WTC11 (cell line): ENCODE results near the gene WFDC9. TPM values are rescaled to one million over a fixed set of nuclear protein-coding genes. Genes with fewer than 3 reads are reported as not detected.

Source experiments
- ATAC-seq: fragments of 200-7000 bp; cut with Tn5 transposase; 2 replicates; pipeline ENCODE4 v1.10.0; 2021; ENCODE audit warnings: mild to moderate bottlenecking, moderate library complexity
- CTCF ChIA-PET: fragments of 300-600 bp; sonication (Branson Sonifier 250); formaldehyde crosslinking; loops from one replicate; lab custom pipeline; 2021; ENCODE audit warnings: antibody characterized with exemption; lab: Charles Lee
- POLR2A ChIA-PET: fragments of 350-600 bp; sonication (Branson Sonifier 250); formaldehyde crosslinking; loops from one replicate; lab custom pipeline; 2021; ENCODE audit warnings: antibody characterized with exemption; lab: Charles Lee
- DNase-seq: peaks from one replicate; pipeline ENCODE4 v3.0.0; 2021; ENCODE audit warnings: low spot score
- H3K27ac Mint-ChIP-seq: 2 replicates; pipeline ENCODE4 v1.8.0; 2021; ENCODE audit warnings: mixed read lengths
- H3K27me3 Mint-ChIP-seq: 2 replicates; pipeline ENCODE4 v1.8.0; 2021; ENCODE audit warnings: low read depth, mild to moderate bottlenecking, moderate library complexity, mixed read lengths
- H3K36me3 Mint-ChIP-seq: 2 replicates; pipeline ENCODE4 v1.8.0; 2021; ENCODE audit warnings: mixed read lengths
- H3K4me1 Mint-ChIP-seq: 2 replicates; pipeline ENCODE4 v1.8.0; 2022; ENCODE audit warnings: mixed read lengths
- H3K4me3 Mint-ChIP-seq: 2 replicates; pipeline ENCODE4 v1.8.0; 2021; ENCODE audit warnings: mild to moderate bottlenecking, moderate library complexity, mixed read lengths
- H3K9me3 Mint-ChIP-seq: 2 replicates; pipeline ENCODE4 v1.8.0; 2021; ENCODE audit warnings: mixed read lengths
- EMX1 ChIP-seq: fragments of 250-450 bp; sonication (Bioruptor Pico); IDR thresholded peaks from 2 replicates; pipeline ENCODE4 v1.8.0; 2021; ENCODE audit warnings: mild to moderate bottlenecking
- ETV6 ChIP-seq: sonication (generic); formaldehyde crosslinking; IDR thresholded peaks from 2 replicates; pipeline ENCODE4 v1.8.1; 2022; ENCODE audit warnings: mild to moderate bottlenecking, missing genetic modification reagents
- GRHL2 ChIP-seq: fragments of 250-450 bp; sonication (Bioruptor Pico); IDR thresholded peaks from 2 replicates; pipeline ENCODE4 v1.8.0; 2022; ENCODE audit warnings: mild to moderate bottlenecking, moderate library complexity; ENCODE audit not compliant: insufficient replicate concordance, severe bottlenecking
- NFYB ChIP-seq: sonication (generic); formaldehyde crosslinking; conservative IDR thresholded peaks from 2 replicates; pipeline ENCODE4 v1.8.0; 2022; ENCODE audit warnings: low read depth, missing genetic modification reagents
- PRRX2 ChIP-seq: fragments of 250-450 bp; sonication (Bioruptor Pico); IDR thresholded peaks from 2 replicates; pipeline ENCODE4 v1.8.0; 2021; ENCODE audit warnings: mild to moderate bottlenecking
- RELA ChIP-seq: sonication (generic); formaldehyde crosslinking; IDR thresholded peaks from 2 replicates; pipeline ENCODE4 v1.8.1; 2022; ENCODE audit warnings: missing genetic modification reagents, mild to moderate bottlenecking, borderline replicate concordance
- RORB ChIP-seq: fragments of 250-450 bp; sonication (Bioruptor Pico); IDR thresholded peaks from 2 replicates; pipeline ENCODE4 v1.9.0; 2021; ENCODE audit warnings: mild to moderate bottlenecking
- SMAD3 ChIP-seq: sonication (generic); formaldehyde crosslinking; IDR thresholded peaks from 2 replicates; pipeline ENCODE4 v1.8.0; 2022; ENCODE audit warnings: missing genetic modification reagents, mild to moderate bottlenecking, borderline replicate concordance
- SOX15 ChIP-seq: fragments of 250-450 bp; sonication (Bioruptor Pico); IDR thresholded peaks from 2 replicates; pipeline ENCODE4 v1.9.0; 2021; ENCODE audit warnings: mild to moderate bottlenecking
- TP53 ChIP-seq: sonication (generic); formaldehyde crosslinking; IDR thresholded peaks from 2 replicates; pipeline ENCODE4 v1.8.1; 2023; ENCODE audit warnings: mild to moderate bottlenecking, missing genetic modification reagents
- ZNF232 ChIP-seq: sonication (generic); formaldehyde crosslinking; IDR thresholded peaks from 2 replicates; pipeline ENCODE4 v1.8.0; 2022; ENCODE audit warnings: mild to moderate bottlenecking, missing genetic modification reagents
- ZNF396 ChIP-seq: fragments of 250-450 bp; sonication (Bioruptor Pico); IDR thresholded peaks from 2 replicates; pipeline ENCODE4 v1.8.0; 2021; ENCODE audit warnings: mild to moderate bottlenecking, moderate library complexity, borderline replicate concordance
- total RNA-seq: library from RNA; stranded (reverse); gene quantifications from 3 replicates; pipeline ENCODE4 v1.2.3, GENCODE V29; 2021
- TF ChIP-seq, protein P1 (sequence below): fragments of 250-450 bp; sonication (Bioruptor Pico); conservative IDR thresholded peaks from 2 replicates; pipeline ENCODE4 v1.9.0; 2021; ENCODE audit warnings: mild to moderate bottlenecking
- TF ChIP-seq, protein P2 (sequence below): sonication (generic); formaldehyde crosslinking; IDR thresholded peaks from 2 replicates; pipeline ENCODE4 v1.8.0; 2022; ENCODE audit warnings: mild to moderate bottlenecking, missing genetic modification reagents
- TF ChIP-seq, protein P3 (sequence below): sonication (generic); formaldehyde crosslinking; conservative IDR thresholded peaks from 2 replicates; pipeline ENCODE4 v1.8.1; 2023; ENCODE audit warnings: mild to moderate bottlenecking, low read depth, missing genetic modification reagents, moderate library complexity
- TF ChIP-seq, protein P4 (sequence below): sonication (generic); formaldehyde crosslinking; IDR thresholded peaks from 2 replicates; pipeline ENCODE4 v1.8.1; 2022; ENCODE audit warnings: low read depth, missing genetic modification reagents, borderline replicate concordance
- TF ChIP-seq, protein P5 (sequence below): sonication (generic); formaldehyde crosslinking; IDR thresholded peaks from 2 replicates; pipeline ENCODE4 v1.8.0; 2022; ENCODE audit warnings: mild to moderate bottlenecking, missing genetic modification reagents
- TF ChIP-seq, protein P6 (sequence below): fragments of 250-450 bp; sonication (Bioruptor Pico); IDR thresholded peaks from 2 replicates; pipeline ENCODE4 v1.9.0; 2021; ENCODE audit warnings: mild to moderate bottlenecking, borderline replicate concordance
- TF ChIP-seq, protein P7 (sequence below): sonication (generic); formaldehyde crosslinking; IDR thresholded peaks from 2 replicates; pipeline ENCODE4 v1.8.1; 2023; ENCODE audit warnings: mild to moderate bottlenecking, missing genetic modification reagents, moderate library complexity

Gene WFDC9
- total RNA-seq, 1 experiment from 2014 or later: not detected

DNA sequence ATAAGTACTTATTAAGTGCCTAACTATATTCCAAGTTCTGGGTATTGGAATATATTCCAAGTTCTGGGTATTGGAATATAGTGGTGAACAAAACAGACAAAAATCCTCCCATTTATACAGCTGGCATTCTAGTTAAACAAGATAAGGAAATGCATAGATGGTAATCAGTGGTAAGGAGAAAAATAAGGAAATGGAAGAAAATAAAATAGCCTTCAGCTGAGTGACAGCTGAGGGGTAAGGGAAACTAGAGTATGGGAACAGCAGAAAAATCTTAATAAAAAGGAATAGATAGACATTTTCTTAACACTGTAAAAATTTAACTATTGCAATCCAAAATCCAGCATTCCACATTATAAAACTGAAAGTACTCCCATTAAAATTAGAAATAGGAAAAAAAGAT lies 18.8 kb downstream of the WFDC9 start:
- peaks cover 4% of the 10 kb centered on the region for H3K36me3 Mint-ChIP-seq
- no peak for DNase-seq
- no peak overlapping the region for H3K27ac Mint-ChIP-seq
- ATAC-seq: no peak
- H3K4me1 Mint-ChIP-seq: peaks cover 15% of the 10 kb centered on the region
- H3K4me3 Mint-ChIP-seq: no peak overlapping the region
- CTCF ChIA-PET: no interaction called here
- no peak for TF ChIP-seq SOX15 (CRISPR knock-in tag)
- no peak for TF ChIP-seq TP53 (CRISPR knock-in tag)
- TF ChIP-seq ZNF232 (CRISPR knock-in tag): no peak
- TF ChIP-seq, protein P1, sequence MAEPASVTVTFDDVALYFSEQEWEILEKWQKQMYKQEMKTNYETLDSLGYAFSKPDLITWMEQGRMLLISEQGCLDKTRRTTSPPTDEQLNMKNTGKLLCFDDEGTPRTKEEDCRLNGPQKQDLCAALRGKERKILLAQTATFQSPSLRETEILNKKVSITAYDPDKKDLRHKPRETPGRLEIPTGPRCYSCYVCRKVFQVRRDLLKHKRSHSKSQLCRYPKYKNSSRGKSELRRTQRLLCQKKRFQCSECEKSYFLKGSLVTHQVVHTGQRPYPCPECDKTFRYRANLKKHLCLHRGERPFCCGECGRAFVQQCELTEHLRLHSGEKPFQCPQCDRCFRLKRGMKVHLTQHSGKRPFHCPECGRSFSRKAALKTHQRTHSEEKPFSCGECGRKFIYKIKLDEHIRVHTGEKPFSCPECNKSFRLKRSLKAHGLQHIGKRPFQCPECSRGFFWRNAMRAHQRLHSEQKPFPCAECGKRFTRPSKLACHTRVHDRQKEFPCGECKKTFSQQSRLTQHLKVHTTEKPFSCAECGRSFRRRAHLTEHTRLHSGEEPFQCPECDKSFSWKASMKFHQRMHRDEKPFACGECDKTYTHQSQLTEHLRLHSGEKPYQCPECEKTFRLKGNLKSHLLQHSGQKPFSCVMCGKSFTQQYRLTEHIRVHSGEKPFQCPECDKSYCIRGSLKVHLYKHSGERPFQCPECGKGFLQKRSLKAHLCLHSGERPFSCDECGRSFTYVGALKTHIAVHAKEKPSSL (CRISPR knock-in tag): no peak
- TF ChIP-seq NFYB (CRISPR knock-in tag): no peak
- TF ChIP-seq SMAD3 (CRISPR knock-in tag): no peak
- no peak for TF ChIP-seq EMX1 (CRISPR knock-in tag)
- POLR2A ChIA-PET: no interaction called here
- H3K27me3 Mint-ChIP-seq: no peaks in the 10 kb centered on the region; the same call in 1 of the 2 replicates
- H3K9me3 Mint-ChIP-seq: peaks cover 28% of the 10 kb centered on the region

DNA sequence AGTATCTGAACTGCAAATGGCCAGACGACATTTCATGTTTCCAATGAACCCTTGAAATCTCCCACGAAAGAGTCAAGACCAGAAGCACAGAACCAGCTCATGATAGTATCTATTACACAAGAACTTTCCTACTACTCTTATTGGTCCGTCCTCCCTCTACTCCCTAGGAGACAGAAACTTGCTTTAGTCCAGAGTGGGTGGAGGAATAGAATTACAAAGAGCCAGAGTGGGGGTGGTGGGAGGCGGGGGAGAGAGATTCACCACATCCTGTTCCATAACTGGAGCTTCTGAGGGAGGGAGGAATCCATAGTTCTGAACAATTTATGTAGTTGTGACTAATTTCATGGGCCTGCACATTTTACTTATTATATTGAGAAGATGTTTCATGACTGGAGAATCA lies 20.0 kb downstream of the WFDC9 start:
- DNase-seq: no peak

More for the DNA sequence above, 20.0 kb downstream of the WFDC9 start:
- no peak overlapping the region for H3K27ac Mint-ChIP-seq
- H3K4me1 Mint-ChIP-seq: peaks cover 15% of the 10 kb centered on the region
- no peaks in the 10 kb centered on the region; the same call in 1 of the 2 replicates for H3K27me3 Mint-ChIP-seq
- H3K4me3 Mint-ChIP-seq: no peak overlapping the region
- TF ChIP-seq, protein P2, sequence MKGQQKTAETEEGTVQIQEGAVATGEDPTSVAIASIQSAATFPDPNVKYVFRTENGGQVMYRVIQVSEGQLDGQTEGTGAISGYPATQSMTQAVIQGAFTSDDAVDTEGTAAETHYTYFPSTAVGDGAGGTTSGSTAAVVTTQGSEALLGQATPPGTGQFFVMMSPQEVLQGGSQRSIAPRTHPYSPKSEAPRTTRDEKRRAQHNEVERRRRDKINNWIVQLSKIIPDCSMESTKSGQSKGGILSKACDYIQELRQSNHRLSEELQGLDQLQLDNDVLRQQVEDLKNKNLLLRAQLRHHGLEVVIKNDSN: no peak
- TF ChIP-seq RORB (CRISPR knock-in tag): no peak
- TF ChIP-seq, protein P1 (CRISPR knock-in tag): no peak
- TF ChIP-seq, protein P3, sequence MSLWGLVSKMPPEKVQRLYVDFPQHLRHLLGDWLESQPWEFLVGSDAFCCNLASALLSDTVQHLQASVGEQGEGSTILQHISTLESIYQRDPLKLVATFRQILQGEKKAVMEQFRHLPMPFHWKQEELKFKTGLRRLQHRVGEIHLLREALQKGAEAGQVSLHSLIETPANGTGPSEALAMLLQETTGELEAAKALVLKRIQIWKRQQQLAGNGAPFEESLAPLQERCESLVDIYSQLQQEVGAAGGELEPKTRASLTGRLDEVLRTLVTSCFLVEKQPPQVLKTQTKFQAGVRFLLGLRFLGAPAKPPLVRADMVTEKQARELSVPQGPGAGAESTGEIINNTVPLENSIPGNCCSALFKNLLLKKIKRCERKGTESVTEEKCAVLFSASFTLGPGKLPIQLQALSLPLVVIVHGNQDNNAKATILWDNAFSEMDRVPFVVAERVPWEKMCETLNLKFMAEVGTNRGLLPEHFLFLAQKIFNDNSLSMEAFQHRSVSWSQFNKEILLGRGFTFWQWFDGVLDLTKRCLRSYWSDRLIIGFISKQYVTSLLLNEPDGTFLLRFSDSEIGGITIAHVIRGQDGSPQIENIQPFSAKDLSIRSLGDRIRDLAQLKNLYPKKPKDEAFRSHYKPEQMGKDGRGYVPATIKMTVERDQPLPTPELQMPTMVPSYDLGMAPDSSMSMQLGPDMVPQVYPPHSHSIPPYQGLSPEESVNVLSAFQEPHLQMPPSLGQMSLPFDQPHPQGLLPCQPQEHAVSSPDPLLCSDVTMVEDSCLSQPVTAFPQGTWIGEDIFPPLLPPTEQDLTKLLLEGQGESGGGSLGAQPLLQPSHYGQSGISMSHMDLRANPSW (CRISPR knock-in tag): no peak
- TF ChIP-seq ZNF396 (CRISPR knock-in tag): no peak
- TF ChIP-seq NFYB (CRISPR knock-in tag): no peak
- no peak for TF ChIP-seq RELA (CRISPR knock-in tag)
- TF ChIP-seq, protein P4, sequence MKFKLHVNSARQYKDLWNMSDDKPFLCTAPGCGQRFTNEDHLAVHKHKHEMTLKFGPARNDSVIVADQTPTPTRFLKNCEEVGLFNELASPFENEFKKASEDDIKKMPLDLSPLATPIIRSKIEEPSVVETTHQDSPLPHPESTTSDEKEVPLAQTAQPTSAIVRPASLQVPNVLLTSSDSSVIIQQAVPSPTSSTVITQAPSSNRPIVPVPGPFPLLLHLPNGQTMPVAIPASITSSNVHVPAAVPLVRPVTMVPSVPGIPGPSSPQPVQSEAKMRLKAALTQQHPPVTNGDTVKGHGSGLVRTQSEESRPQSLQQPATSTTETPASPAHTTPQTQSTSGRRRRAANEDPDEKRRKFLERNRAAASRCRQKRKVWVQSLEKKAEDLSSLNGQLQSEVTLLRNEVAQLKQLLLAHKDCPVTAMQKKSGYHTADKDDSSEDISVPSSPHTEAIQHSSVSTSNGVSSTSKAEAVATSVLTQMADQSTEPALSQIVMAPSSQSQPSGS: no peak
- TF ChIP-seq, protein P5, sequence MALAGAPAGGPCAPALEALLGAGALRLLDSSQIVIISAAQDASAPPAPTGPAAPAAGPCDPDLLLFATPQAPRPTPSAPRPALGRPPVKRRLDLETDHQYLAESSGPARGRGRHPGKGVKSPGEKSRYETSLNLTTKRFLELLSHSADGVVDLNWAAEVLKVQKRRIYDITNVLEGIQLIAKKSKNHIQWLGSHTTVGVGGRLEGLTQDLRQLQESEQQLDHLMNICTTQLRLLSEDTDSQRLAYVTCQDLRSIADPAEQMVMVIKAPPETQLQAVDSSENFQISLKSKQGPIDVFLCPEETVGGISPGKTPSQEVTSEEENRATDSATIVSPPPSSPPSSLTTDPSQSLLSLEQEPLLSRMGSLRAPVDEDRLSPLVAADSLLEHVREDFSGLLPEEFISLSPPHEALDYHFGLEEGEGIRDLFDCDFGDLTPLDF: no peak
- TF ChIP-seq, protein P6, sequence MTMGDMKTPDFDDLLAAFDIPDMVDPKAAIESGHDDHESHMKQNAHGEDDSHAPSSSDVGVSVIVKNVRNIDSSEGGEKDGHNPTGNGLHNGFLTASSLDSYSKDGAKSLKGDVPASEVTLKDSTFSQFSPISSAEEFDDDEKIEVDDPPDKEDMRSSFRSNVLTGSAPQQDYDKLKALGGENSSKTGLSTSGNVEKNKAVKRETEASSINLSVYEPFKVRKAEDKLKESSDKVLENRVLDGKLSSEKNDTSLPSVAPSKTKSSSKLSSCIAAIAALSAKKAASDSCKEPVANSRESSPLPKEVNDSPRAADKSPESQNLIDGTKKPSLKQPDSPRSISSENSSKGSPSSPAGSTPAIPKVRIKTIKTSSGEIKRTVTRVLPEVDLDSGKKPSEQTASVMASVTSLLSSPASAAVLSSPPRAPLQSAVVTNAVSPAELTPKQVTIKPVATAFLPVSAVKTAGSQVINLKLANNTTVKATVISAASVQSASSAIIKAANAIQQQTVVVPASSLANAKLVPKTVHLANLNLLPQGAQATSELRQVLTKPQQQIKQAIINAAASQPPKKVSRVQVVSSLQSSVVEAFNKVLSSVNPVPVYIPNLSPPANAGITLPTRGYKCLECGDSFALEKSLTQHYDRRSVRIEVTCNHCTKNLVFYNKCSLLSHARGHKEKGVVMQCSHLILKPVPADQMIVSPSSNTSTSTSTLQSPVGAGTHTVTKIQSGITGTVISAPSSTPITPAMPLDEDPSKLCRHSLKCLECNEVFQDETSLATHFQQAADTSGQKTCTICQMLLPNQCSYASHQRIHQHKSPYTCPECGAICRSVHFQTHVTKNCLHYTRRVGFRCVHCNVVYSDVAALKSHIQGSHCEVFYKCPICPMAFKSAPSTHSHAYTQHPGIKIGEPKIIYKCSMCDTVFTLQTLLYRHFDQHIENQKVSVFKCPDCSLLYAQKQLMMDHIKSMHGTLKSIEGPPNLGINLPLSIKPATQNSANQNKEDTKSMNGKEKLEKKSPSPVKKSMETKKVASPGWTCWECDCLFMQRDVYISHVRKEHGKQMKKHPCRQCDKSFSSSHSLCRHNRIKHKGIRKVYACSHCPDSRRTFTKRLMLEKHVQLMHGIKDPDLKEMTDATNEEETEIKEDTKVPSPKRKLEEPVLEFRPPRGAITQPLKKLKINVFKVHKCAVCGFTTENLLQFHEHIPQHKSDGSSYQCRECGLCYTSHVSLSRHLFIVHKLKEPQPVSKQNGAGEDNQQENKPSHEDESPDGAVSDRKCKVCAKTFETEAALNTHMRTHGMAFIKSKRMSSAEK: no peak
- TF ChIP-seq, protein P7, sequence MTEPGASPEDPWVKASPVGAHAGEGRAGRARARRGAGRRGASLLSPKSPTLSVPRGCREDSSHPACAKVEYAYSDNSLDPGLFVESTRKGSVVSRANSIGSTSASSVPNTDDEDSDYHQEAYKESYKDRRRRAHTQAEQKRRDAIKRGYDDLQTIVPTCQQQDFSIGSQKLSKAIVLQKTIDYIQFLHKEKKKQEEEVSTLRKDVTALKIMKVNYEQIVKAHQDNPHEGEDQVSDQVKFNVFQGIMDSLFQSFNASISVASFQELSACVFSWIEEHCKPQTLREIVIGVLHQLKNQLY (CRISPR knock-in tag): no peak
- no peak for TF ChIP-seq GRHL2 (CRISPR knock-in tag)
- no peak for TF ChIP-seq PRRX2 (CRISPR knock-in tag)
- TF ChIP-seq ETV6: no peak
- POLR2A ChIA-PET: no interaction called here
- H3K36me3 Mint-ChIP-seq: peaks cover 14% of the 10 kb centered on the region
- CTCF ChIA-PET: interaction anchor here (1.4 kb wide), 2 partner anchors 19 to 160 kb away, joined by 5 to 6 read pairs; partner anchors contain the start of gene WFDC10A
- H3K9me3 Mint-ChIP-seq: peaks cover 34% of the 10 kb centered on the region
- ATAC-seq: no peak
